Fibroblast of lung (primary cell): Measurements from ENCODE around the gene RALGAPB. TPM values are rescaled to one million over a fixed set of nuclear protein-coding genes. Genes with fewer than 3 reads are reported as not detected.

Source experiments
- DNase-seq, 2 donors: peaks; one replicate each; pipeline versions ENCODE4 v3.0.0 to v3.0.0-alpha.2; 2010; ENCODE audit warnings: low read depth in 2 of 2
- H2AFZ ChIP-seq: 2 replicates; pipeline ENCODE4 v1.5.1; 2012; ENCODE audit warnings: low read length, control low read depth, inconsistent platforms
- H3K27ac ChIP-seq: 2 replicates; pipeline ENCODE4 v1.5.1; 2011; ENCODE audit warnings: low read length, control low read depth; ENCODE audit not compliant: insufficient read depth
- H3K27me3 ChIP-seq: 2 replicates; pipeline ENCODE4 v1.5.1; 2011; ENCODE audit warnings: mild to moderate bottlenecking, low read length; ENCODE audit not compliant: control insufficient read depth, insufficient read depth
- H3K36me3 ChIP-seq: 2 replicates; pipeline ENCODE4 v1.5.1; 2011; ENCODE audit warnings: low read length; ENCODE audit not compliant: control insufficient read depth, insufficient read depth
- H3K4me1 ChIP-seq: 2 replicates; pipeline ENCODE4 v1.5.1; 2011; ENCODE audit warnings: low read length; ENCODE audit not compliant: control insufficient read depth, insufficient read depth; ENCODE audit errors: extremely low read depth
- H3K4me2 ChIP-seq: 2 replicates; pipeline ENCODE4 v1.5.1; 2011; ENCODE audit warnings: low read length, control low read depth; ENCODE audit not compliant: insufficient read depth; ENCODE audit errors: extremely low read depth
- H3K4me3 ChIP-seq, 4 experiments: fragments of 200-600 bp in 1 of 4; sonication (generic) in 1 of 4; replicated peaks in 1 of 4; 2 replicates each; pipeline ENCODE4 v1.5.1; 2011 to 2016; ENCODE audit warnings: low read length in 4 of 4, low read depth in 3 of 4, mild to moderate bottlenecking in 3 of 4, control low read depth in 2 of 4, inconsistent platforms in 1 of 4, mixed read lengths in 1 of 4; ENCODE audit not compliant: insufficient read depth in 1 of 4; ENCODE audit errors: control extremely low read depth in 1 of 4
- H3K79me2 ChIP-seq: 2 replicates; pipeline ENCODE4 v1.5.1; 2012; ENCODE audit warnings: mild to moderate bottlenecking, low read length, inconsistent platforms; ENCODE audit not compliant: control insufficient read depth, insufficient read depth
- H3K9ac ChIP-seq: 2 replicates; pipeline ENCODE4 v1.5.1; 2011; ENCODE audit warnings: mild to moderate bottlenecking, low read length, control low read depth; ENCODE audit not compliant: insufficient read depth
- H3K9me3 ChIP-seq: 2 replicates; pipeline ENCODE4 v1.5.1; 2012; ENCODE audit warnings: low read depth, low read length; ENCODE audit not compliant: control insufficient read depth, insufficient read depth
- H4K20me1 ChIP-seq: 2 replicates; pipeline ENCODE4 v1.5.1; 2011; ENCODE audit warnings: low read length; ENCODE audit not compliant: control insufficient read depth, insufficient read depth; ENCODE audit errors: extremely low read depth
- EZH2 ChIP-seq: IDR thresholded peaks from 2 replicates; pipeline ENCODE4 v1.5.1; 2012; ENCODE audit warnings: low read length, control low read depth, mild to moderate bottlenecking; ENCODE audit errors: missing control alignments
- polyA plus RNA-seq, 2 donors: library from polyadenylated mRNA; depleted of rRNA in 1 of 2; stranded (reverse) in 1 of 2; unstranded in 1 of 2; fragments of >200 nt; gene quantifications; 2 replicates each; pipeline ENCODE4 v1.2.1, GENCODE V29; 2011 to 2012; ENCODE audit warnings: missing spikeins in 1 of 2
- total RNA-seq: library from RNA; depleted of rRNA; stranded (reverse); fragments of >200 nt; gene quantifications from 2 replicates; pipeline ENCODE4 v1.2.1, GENCODE V29; 2014
- TF ChIP-seq, protein P1 (sequence below), 2 donors: IDR thresholded peaks in 1 of 2; conservative IDR thresholded peaks in 1 of 2; 1 replicate in 1 of 2; 2 replicates in 1 of 2; pipeline ENCODE4 v1.5.1; 2011 to 2012; ENCODE audit warnings: low read length in 2 of 2, control low read depth in 1 of 2, inconsistent platforms in 1 of 2, low read depth in 1 of 2, mild to moderate bottlenecking in 1 of 2

The RALGAPB gene
- total and polyA plus RNA-seq, 2 donors (not counting 1 experiment from before 2014, with no cell fraction given) = 19.5 to 31.4 TPM

DNA sequence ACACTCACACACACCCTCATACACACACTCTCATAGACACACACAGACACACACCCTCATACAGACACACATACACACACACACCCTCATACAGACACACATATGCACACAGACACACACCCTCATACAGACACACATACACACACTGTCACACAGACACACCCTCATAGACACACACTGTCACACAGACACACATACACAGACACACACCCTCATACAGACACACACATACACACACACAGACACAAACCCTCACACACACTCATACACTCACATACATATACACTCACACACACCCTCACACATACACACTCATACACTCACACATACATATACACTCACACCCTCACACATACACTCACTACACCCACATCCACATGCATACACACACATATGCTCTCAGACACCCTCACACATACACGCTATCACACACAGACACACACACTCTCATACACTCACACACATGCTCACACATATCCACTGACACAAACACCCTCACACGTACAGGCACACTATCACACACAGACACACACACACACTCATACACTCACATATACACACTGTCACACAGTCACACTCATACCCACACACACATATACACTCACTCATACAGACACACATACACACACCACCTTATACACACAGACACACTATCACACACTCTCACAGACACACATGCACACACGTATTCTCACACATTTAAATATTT is 117.5 kb downstream of the RALGAPB start:
- H3K4me2 ChIP-seq = no peak overlapping the region
- H3K36me3 ChIP-seq = no peaks in the 10 kb centered on the region
- H3K9me3 ChIP-seq = no peaks in the 10 kb centered on the region
- no peak overlapping the region for H3K4me3 ChIP-seq
- peaks cover 2% of the 10 kb centered on the region for H3K27me3 ChIP-seq
- TF ChIP-seq, protein P1, sequence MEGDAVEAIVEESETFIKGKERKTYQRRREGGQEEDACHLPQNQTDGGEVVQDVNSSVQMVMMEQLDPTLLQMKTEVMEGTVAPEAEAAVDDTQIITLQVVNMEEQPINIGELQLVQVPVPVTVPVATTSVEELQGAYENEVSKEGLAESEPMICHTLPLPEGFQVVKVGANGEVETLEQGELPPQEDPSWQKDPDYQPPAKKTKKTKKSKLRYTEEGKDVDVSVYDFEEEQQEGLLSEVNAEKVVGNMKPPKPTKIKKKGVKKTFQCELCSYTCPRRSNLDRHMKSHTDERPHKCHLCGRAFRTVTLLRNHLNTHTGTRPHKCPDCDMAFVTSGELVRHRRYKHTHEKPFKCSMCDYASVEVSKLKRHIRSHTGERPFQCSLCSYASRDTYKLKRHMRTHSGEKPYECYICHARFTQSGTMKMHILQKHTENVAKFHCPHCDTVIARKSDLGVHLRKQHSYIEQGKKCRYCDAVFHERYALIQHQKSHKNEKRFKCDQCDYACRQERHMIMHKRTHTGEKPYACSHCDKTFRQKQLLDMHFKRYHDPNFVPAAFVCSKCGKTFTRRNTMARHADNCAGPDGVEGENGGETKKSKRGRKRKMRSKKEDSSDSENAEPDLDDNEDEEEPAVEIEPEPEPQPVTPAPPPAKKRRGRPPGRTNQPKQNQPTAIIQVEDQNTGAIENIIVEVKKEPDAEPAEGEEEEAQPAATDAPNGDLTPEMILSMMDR (conservative IDR thresholded peaks at IDR 0.05 in 1 of 2, IDR thresholded peaks at IDR 0.05 in 1 of 2; ENCODE audit: low read depth in 1 of 2, low read length in 2 of 2) = no peak
- no peak for TF ChIP-seq EZH2
- H3K79me2 ChIP-seq = no peaks in the 10 kb centered on the region
- no peak overlapping the region for H3K9ac ChIP-seq
- H3K4me1 ChIP-seq = no peaks in the 10 kb centered on the region
- H2AFZ ChIP-seq = no peak overlapping the region
- H3K27ac ChIP-seq = no peak overlapping the region
- H4K20me1 ChIP-seq = no peaks in the 10 kb centered on the region
- no peak for DNase-seq

DNA sequence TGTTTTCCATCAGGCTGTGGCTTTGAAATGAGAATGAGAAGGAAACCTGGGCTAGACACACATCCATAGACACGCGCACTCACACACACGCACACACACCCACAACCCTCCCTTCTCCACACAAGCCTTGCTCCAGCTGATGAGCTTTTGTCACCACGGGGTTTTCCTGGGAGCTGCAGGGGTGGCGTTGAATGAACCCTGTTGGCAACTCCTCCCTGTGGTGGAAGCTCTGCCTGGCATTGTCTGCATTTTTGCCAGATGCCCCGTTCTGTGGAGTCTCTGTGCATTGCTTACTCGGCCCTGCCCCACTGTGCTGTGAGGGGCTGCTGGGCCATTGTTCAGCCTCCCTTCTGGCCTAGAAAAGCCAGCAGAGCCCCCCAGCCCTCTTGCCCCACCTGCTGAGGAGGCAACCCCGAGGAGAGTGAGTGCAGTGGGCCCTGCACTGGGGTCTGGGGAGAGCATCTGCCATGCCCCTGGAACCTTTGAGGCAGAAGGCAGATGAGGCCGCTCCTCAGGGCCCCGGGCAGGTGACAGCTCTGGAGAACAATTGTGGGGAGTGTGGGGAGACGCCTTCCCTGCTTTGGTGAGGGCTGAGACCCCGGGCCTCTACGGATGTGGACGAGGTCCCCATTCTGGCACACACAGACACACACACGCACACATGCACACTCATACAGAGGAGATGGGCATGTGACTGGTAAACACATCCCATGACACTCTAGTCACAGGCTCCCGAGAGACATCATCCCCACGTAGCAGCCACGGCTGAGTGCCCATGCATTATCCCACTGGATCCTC is 118.2 kb downstream of the RALGAPB start:
- H3K79me2 ChIP-seq = no peaks in the 10 kb centered on the region
- TF ChIP-seq, protein P1 (conservative IDR thresholded peaks at IDR 0.05 in 1 of 2, IDR thresholded peaks at IDR 0.05 in 1 of 2; ENCODE audit: low read depth in 1 of 2, low read length in 2 of 2) = no peak
- TF ChIP-seq EZH2 = no peak
- H4K20me1 ChIP-seq = no peaks in the 10 kb centered on the region
- H3K4me3 ChIP-seq = no peak overlapping the region
- H3K4me1 ChIP-seq = no peaks in the 10 kb centered on the region
- no peak overlapping the region for H3K9ac ChIP-seq
- H2AFZ ChIP-seq = no peak overlapping the region
- H3K9me3 ChIP-seq = no peaks in the 10 kb centered on the region
- DNase-seq = no peak
- H3K27ac ChIP-seq = no peak overlapping the region
- no peak overlapping the region for H3K4me2 ChIP-seq
- H3K36me3 ChIP-seq = no peaks in the 10 kb centered on the region
- peaks cover 2% of the 10 kb centered on the region for H3K27me3 ChIP-seq
